Muscle layer of colon (tissue), 2 donors: ENCODE data around the gene SH3RF3.
"Not testable (repeated sequence)": the region's sequence is repeated elsewhere in the genome, so short reads cannot be mapped to it uniquely, and the experiment has no call there.

Source experiments
- H3K27ac ChIP-seq: one replicate; pipeline ENCODE4 v1.7.0; 2013; ENCODE audit warnings: low read depth, mild to moderate bottlenecking, low read length, moderate library complexity
- H3K27me3 ChIP-seq, 2 donors: one replicate each; pipeline ENCODE4 v1.7.0; 2013; ENCODE audit warnings: low read length in 2 of 2, mild to moderate bottlenecking in 2 of 2; ENCODE audit not compliant: insufficient read depth in 2 of 2, control insufficient read depth in 1 of 2
- H3K36me3 ChIP-seq: one replicate; pipeline ENCODE4 v1.7.0; 2013; ENCODE audit warnings: mild to moderate bottlenecking, low read length; ENCODE audit not compliant: insufficient read depth
- H3K4me1 ChIP-seq: one replicate; pipeline ENCODE4 v1.7.0; 2013; ENCODE audit warnings: mild to moderate bottlenecking, low read length; ENCODE audit not compliant: insufficient read depth
- H3K4me3 ChIP-seq, 2 donors: one replicate each; pipeline ENCODE4 v1.7.0; 2013; ENCODE audit warnings: low read length in 2 of 2, low read depth in 1 of 2, mild to moderate bottlenecking in 1 of 2, moderate library complexity in 1 of 2
- H3K9ac ChIP-seq: one replicate; pipeline ENCODE4 v1.7.0; 2013; ENCODE audit warnings: low read length
- H3K9me3 ChIP-seq: one replicate; pipeline ENCODE4 v1.7.0; 2013; ENCODE audit warnings: mild to moderate bottlenecking, low read length
- donor health status: abdominal sarcoma.
- donor health status: Adenocarcinoma of cecum.

The SH3RF3 gene

DNA sequence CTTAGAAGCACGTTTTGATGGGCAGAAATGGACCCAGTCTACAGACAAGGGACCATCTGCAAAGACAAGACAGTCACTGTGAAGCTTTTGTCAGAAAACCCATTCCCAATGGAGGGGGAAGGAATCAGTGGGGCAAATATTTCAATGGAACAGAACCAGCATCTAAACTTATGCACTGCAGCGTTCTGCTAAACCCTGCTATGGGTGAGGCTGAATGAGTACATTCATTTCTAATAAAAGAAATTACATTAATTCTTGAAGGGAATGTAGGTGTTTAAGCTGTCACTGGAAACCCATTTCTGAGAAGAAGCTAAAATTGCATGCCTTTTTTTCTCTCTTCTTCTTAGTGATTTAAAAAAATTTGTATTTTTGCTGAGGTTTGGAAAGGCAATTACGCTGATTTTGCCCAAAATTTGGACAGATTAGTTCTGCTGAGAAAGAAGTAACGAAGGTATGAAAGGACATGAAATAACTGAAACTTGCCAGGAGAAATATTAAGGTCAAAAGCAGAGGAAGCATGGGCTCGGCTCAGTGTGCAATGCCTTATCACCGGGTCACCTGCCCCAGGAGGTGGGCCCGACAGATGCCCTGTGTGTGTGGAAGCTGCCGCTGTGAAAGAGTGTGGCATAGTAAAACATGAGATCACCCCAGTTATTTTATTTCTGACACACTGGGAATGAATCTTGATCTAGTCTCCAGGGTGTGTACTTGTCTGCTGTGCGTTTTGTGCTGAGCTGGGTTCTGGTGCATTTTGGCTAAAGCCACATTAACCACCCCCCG lies 24.2 kb downstream of the SH3RF3 start:
- Histone ChIP-seq H3K4me1 (no peaks in the 10 kb centered on the region), H3K9me3 (no peaks in the 10 kb centered on the region), H3K27ac (no peak overlapping the region), H3K4me3 (no peak overlapping the region), H3K36me3 (no peaks in the 10 kb centered on the region), H3K27me3 (no peaks in the 10 kb centered on the region), H3K9ac (no peak overlapping the region)

DNA sequence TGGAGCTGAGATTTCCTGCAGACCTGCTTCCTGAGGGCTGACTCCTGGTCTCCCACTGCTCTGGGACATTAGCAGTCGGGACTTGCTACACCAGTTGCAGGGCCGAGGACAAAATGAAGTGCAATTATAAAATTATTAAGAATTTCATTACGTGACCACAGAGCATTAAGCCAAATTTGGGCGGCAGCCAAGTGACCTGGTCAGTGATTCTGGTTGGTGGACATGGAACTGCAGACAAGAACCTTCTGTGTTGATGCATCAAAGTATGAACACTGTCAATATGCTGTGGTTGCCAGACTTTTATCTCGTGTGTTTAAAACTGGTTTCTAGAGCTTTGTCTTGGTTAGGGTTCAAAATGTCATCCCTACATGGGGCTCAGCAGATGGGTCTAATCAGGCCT lies 24.8 kb downstream of the SH3RF3 start:
- Histone ChIP-seq H3K9ac (no peak overlapping the region), H3K27ac (no peak overlapping the region), H3K36me3 (no peaks in the 10 kb centered on the region), H3K27me3 (no peaks in the 10 kb centered on the region), H3K9me3 (no peaks in the 10 kb centered on the region), H3K4me1 (no peaks in the 10 kb centered on the region), H3K4me3 (no peak overlapping the region)

DNA sequence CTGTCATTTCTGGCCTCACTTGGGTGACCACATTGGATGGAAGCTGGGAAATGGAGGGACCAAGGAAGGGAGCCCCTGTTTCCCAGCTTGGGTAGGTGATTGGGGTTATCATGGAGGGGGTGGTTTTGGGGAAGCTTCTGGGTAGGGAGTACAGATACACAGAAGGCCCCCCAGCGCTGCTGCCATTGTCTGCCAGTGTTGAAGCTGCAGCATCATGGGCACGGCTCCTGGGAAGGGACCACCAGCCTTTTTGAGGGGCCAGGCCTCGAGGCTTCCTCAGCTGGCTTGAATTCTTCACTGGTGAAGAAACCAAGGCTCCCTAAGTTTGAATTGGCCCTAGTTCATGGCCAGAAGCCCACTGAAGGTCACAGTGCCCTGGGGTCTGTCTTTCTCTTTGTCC lies 25.2 kb downstream of the SH3RF3 start:
- Histone ChIP-seq H3K4me1 (no peaks in the 10 kb centered on the region), H3K27me3 (no peaks in the 10 kb centered on the region), H3K9ac (no peak overlapping the region), H3K27ac (no peak overlapping the region), H3K9me3 (no peaks in the 10 kb centered on the region), H3K4me3 (no peak overlapping the region), H3K36me3 (no peaks in the 10 kb centered on the region)

DNA sequence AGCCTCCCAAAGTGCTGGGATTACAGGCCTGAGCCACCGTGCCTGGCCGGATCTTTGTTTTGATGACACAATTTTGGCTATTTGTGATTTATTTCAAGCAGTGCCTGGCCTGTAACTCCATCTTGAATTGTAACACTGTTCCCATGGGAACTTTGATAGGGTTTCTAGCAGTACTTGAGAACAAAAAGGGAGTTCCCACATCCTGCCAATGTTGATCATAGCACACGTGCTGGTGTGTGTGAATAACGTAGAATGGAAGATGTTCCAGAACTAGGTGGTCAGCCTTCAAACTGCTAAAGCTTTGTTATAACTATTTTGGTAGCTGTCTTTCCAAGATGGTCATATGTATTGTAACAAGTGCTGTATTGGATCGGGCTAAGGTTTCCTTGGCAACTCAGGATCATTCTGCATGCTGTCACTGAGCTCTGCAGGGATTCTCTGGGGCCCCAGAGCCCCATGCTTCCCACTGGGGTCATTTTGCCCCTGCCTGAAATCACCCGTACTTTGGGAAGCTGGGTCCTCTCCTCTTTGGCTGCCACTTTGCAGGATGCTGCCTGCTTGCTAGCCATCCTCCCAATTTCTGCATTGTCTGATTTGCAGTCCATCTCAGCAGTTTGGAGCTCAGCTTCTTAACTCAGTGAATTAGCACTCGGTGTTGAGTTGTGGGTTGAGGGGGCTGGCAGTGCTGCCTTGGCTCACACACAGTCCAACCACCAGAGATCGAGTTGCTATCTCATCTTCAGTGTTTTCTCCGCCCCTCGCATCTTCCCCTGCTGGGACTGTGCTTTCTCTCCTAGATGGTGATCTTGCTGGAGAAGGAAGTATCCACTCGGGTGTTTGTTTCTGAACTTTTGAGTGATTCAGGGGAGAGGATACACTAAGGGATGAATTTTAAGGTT lies 26.8 kb downstream of the SH3RF3 start:
- H3K27me3 ChIP-seq: no peaks in the 10 kb centered on the region
- no peak overlapping the region for H3K27ac ChIP-seq
- no peak overlapping the region for H3K4me3 ChIP-seq
- no peaks in the 10 kb centered on the region for H3K9me3 ChIP-seq
- H3K36me3 ChIP-seq: no peaks in the 10 kb centered on the region
- no peaks in the 10 kb centered on the region for H3K4me1 ChIP-seq
- no peak overlapping the region for H3K9ac ChIP-seq

DNA sequence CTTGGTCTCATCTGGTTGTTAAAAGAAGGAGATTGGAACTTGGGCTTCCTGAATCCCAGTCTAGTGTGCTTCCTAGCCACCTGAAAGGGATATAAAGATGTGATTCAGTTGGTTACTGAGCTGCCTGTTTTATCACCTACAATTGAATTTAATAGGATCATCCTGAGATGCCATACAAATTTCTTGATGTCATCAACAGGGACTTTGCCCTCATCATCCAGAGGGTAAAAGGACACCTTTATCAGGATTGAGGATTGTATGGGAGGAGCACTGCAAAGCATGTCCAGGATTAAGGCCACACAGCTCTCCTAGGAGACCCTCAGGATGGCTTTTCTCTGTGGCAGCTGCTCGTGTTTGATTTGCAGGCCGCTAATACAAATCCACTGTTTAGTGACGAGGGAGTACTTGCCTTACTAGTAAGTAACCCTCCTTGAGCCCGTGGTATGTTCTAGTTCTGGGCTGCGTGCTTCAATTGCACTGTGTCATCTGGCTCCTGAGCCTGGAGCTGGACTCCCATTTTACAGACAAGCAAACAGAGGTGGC lies 28.6 kb downstream of the SH3RF3 start:
- Histone ChIP-seq H3K36me3 (no peaks in the 10 kb centered on the region), H3K27me3 (no peaks in the 10 kb centered on the region), H3K9me3 (no peaks in the 10 kb centered on the region), H3K27ac (no peak overlapping the region), H3K4me1 (no peaks in the 10 kb centered on the region), H3K4me3 (no peak overlapping the region), H3K9ac (no peak overlapping the region)

DNA sequence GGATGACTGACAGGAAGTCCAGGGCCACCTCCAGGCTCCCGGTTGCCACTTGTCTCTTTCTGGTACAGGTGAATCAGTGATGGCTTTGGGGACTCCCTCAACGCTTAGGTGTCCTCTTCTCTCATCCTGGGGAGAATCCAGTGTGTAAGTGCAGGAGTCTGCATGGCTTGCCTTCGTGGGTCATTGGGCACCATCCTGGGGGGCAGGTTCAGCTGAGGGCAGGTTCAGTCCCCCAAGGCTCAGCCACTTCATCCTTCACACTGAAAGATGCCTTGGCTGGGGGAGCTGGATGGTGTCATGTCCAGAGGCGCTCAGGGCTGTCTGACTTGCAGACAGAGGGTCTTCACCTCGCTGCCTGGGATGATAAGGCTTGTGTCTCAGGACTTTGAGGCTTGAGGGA lies 29.2 kb downstream of the SH3RF3 start:
- no peaks in the 10 kb centered on the region for H3K27me3 ChIP-seq
- no peaks in the 10 kb centered on the region for H3K4me1 ChIP-seq
- no peak overlapping the region for H3K9ac ChIP-seq
- H3K9me3 ChIP-seq: no peaks in the 10 kb centered on the region
- no peaks in the 10 kb centered on the region for H3K36me3 ChIP-seq
- no peak overlapping the region for H3K27ac ChIP-seq
- H3K4me3 ChIP-seq: no peak overlapping the region

DNA sequence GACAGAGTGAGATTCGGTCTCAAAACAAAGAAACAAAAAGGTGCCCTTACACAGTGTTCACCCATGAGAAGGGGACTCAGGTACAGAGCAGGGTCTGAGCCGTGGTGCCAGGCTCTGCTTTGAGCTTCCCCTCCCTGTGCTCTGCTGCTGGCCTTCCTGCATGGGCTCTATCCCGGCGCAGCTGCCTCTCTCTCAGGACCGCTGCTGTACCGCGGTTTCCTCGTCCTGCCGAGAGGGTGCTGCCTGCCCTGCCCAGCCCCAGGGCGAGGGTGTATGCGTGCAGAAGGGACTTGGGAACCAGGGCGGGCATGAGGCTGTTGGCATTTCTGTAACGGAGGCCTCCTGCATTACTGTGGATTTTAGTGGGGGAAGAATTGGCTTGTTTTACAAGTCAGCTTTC lies 30.1 kb downstream of the SH3RF3 start:
- H3K4me3 ChIP-seq: no peak overlapping the region
- H3K4me1 ChIP-seq: peaks cover 5% of the 10 kb centered on the region
- H3K27ac ChIP-seq: no peak overlapping the region
- H3K9me3 ChIP-seq: no peaks in the 10 kb centered on the region
- no peaks in the 10 kb centered on the region for H3K36me3 ChIP-seq
- H3K9ac ChIP-seq: no peak overlapping the region
- no peaks in the 10 kb centered on the region for H3K27me3 ChIP-seq

DNA sequence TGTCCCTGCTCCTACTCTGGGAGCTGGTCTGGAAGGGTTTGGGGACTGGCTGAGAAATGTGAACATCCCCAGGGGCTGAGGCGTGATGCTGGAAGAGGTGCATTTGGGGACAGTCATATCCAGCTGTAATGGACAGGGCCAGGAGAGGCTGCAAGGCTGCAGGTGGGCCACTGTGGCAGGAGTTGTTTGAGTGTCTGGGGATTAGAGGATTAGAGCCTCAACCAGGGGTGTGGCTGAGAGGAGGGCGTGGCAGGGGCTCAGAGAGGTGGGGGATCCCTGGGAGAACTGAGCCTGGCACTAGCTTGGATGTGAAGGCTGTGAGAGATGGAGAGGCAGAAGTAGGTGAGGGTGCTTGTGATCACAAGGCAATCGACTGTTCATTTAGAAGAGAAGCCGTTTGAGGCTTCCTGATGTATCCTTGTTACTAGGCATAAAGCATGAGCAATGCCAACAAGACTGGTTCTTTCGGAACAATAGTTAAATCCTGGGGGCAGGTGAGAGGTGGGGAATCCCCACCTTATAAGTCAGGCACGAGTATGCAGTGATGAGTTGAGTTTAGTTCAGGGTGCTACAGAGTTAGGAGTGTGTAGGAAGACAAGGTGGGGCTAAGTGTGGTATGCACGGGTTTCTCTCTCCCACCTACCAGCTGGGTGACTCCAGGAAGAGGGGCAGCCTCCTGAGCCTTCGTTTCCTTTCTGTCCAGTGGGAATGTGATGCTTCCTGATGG lies 31.9 kb downstream of the SH3RF3 start:
- peaks cover 19% of the 10 kb centered on the region for H3K4me1 ChIP-seq

DNA sequence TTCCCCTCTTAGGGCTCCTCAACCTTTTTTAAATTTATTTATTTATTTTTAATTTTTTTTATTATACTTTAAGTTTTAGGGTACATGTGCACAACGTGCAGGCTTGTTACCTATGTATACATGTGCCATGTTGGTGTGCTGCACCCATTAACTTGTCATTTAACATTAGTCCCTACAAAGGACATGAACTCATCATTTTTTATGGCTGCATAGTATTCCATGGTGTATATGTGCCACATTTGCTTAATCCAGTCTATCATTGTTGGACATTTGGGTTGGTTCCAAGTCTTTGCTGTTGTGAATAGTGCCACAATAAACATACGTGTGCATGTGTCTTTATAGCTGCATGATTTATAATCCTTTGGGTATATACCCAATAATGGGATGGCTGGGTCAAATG lies 33.4 kb downstream of the SH3RF3 start:
- H3K4me3 ChIP-seq, H3K9ac ChIP-seq, H3K27ac ChIP-seq, H3K9me3 ChIP-seq, H3K36me3 ChIP-seq, H3K27me3 ChIP-seq: not testable (repeated sequence)
- H3K4me1 ChIP-seq: peaks cover 19% of the 10 kb centered on the region

More for the DNA sequence above, 31.9 kb downstream of the SH3RF3 start:
- Histone ChIP-seq H3K9ac (no peak overlapping the region), H3K27me3 (no peaks in the 10 kb centered on the region), H3K9me3 (no peaks in the 10 kb centered on the region), H3K27ac (no peak overlapping the region), H3K36me3 (no peaks in the 10 kb centered on the region), H3K4me3 (no peak overlapping the region)

DNA sequence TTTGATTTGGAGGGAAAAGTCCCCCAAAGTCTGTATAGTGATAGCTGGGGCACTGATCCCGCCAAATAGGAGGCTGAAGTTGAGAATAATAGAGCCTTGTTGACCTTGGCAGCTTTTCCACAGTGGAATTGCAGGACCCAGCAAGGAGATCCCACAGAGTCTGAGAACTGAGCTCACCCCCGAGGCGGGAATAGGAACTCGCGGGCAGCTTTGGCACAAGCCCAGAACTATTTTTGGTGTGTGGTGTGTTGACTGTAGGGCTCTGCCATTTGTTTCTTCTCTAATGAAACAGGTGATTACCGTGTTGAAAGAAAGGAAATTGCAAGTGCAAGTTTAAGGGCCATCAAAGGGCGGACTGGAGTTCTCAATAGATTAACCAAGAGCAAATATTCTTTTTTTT lies 34.0 kb downstream of the SH3RF3 start:
- Histone ChIP-seq H3K27me3 (no peaks in the 10 kb centered on the region), H3K36me3 (no peaks in the 10 kb centered on the region), H3K27ac (no peak overlapping the region), H3K9me3 (no peaks in the 10 kb centered on the region), H3K9ac (no peak overlapping the region), H3K4me3 (no peak overlapping the region), H3K4me1 (peaks cover 19% of the 10 kb centered on the region)

DNA sequence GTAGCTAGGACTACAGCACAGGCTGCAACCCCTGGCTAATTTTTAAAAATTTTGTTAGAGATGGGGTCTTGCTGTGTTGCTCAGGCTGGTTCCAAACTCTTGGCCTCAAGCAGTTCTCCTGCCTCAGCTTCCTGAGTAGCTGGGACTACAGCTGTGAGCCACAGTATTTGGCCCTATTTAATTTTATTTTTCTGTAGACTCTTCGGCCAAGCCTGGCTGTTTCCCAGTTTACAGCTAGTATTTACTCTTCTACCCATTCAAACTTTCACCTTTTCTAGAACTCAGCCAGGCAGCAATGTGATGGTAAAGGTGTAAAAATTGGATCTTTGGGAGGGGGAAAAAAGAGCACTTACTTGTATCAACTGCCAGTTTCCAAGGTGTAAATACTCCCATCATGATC lies 35.3 kb downstream of the SH3RF3 start:
- H3K27ac ChIP-seq: no peak overlapping the region
- no peaks in the 10 kb centered on the region for H3K36me3 ChIP-seq
- H3K4me1 ChIP-seq: peaks cover 19% of the 10 kb centered on the region
- no peaks in the 10 kb centered on the region for H3K27me3 ChIP-seq
- H3K9me3 ChIP-seq: no peaks in the 10 kb centered on the region
- H3K9ac ChIP-seq: no peak overlapping the region
- H3K4me3 ChIP-seq: no peak overlapping the region
